Measurements from ENCODE around the gene RAB9B. TPM values are rescaled to one million over a fixed set of nuclear protein-coding genes. Genes with fewer than 3 reads are reported as not detected.

RAB9B gene
- total RNA-seq, 1 donor from 2014 or later = 4.5 TPM

GRCh38 chrX:103791826-103792485 is 40.1 kb downstream of the RAB9B start:
- DNase-seq = no peak
- H3K4me1 Mint-ChIP-seq (ENCODE audit: low read depth, unreplicated experiment) = peaks cover 7% of the 10 kb centered on the region
- H3K27me3 Mint-ChIP-seq (ENCODE audit: unreplicated experiment) = no peaks in the 10 kb centered on the region
- H3K9me3 Mint-ChIP-seq (ENCODE audit: unreplicated experiment) = no peaks in the 10 kb centered on the region
- no peaks in the 10 kb centered on the region for H3K36me3 Mint-ChIP-seq (ENCODE audit: unreplicated experiment)
- no peak overlapping the region for H3K27ac Mint-ChIP-seq (ENCODE audit: unreplicated experiment)
- TF ChIP-seq, protein P1, sequence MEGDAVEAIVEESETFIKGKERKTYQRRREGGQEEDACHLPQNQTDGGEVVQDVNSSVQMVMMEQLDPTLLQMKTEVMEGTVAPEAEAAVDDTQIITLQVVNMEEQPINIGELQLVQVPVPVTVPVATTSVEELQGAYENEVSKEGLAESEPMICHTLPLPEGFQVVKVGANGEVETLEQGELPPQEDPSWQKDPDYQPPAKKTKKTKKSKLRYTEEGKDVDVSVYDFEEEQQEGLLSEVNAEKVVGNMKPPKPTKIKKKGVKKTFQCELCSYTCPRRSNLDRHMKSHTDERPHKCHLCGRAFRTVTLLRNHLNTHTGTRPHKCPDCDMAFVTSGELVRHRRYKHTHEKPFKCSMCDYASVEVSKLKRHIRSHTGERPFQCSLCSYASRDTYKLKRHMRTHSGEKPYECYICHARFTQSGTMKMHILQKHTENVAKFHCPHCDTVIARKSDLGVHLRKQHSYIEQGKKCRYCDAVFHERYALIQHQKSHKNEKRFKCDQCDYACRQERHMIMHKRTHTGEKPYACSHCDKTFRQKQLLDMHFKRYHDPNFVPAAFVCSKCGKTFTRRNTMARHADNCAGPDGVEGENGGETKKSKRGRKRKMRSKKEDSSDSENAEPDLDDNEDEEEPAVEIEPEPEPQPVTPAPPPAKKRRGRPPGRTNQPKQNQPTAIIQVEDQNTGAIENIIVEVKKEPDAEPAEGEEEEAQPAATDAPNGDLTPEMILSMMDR (IDR thresholded peaks at IDR 0.05; ENCODE audit: partially characterized antibody, unreplicated experiment) = no peak
- H3K4me3 Mint-ChIP-seq (ENCODE audit: unreplicated experiment) = no peak overlapping the region

- Mint-ChIP-seq H3K4me3 (ENCODE audit: unreplicated experiment) (no peak overlapping the region), H3K9me3 (ENCODE audit: unreplicated experiment) (no peaks in the 10 kb centered on the region), H3K27me3 (ENCODE audit: unreplicated experiment) (no peaks in the 10 kb centered on the region), H3K4me1 (ENCODE audit: low read depth, unreplicated experiment) (peaks cover 7% of the 10 kb centered on the region), H3K36me3 (ENCODE audit: unreplicated experiment) (no peaks in the 10 kb centered on the region), H3K27ac (ENCODE audit: unreplicated experiment) (peak overlapping the region; percentile 57)
- TF ChIP-seq, protein P1 (IDR thresholded peaks at IDR 0.05; ENCODE audit: partially characterized antibody, unreplicated experiment) = no peak
- DNase-seq = no peak
These were observed 40.8 kb downstream of the RAB9B start for GRCh38 chrX:103791228-103791627.

DNA sequence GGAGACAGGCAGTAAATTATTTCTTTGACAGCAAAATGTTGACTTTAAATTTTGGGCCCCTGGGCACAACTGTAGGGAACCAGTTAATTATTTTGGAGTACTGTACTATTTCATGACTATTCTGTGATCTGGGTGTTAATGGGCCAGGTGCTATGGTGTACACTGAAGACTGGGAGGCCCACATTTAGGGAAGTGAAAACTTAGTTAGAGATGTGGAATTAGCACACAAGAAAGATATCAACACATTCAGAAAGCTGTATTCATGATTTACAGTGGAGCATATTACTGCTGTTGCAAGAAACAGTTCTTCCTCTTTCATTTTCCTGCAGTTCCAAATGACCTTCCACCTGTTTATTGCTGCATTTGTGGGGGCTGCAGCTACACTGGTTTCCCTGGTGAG is 43.1 kb downstream of the RAB9B start:
- no peak for DNase-seq
- no peak overlapping the region for H3K4me3 Mint-ChIP-seq (ENCODE audit: unreplicated experiment)
- no peak overlapping the region for H3K27ac Mint-ChIP-seq (ENCODE audit: unreplicated experiment)
- TF ChIP-seq, protein P1 (IDR thresholded peaks at IDR 0.05; ENCODE audit: partially characterized antibody, unreplicated experiment) = no peak
- no peaks in the 10 kb centered on the region for H3K36me3 Mint-ChIP-seq (ENCODE audit: unreplicated experiment)
- no peaks in the 10 kb centered on the region for H3K9me3 Mint-ChIP-seq (ENCODE audit: unreplicated experiment)
- no peaks in the 10 kb centered on the region for H3K27me3 Mint-ChIP-seq (ENCODE audit: unreplicated experiment)
- peaks cover 7% of the 10 kb centered on the region for H3K4me1 Mint-ChIP-seq (ENCODE audit: low read depth, unreplicated experiment)

DNA sequence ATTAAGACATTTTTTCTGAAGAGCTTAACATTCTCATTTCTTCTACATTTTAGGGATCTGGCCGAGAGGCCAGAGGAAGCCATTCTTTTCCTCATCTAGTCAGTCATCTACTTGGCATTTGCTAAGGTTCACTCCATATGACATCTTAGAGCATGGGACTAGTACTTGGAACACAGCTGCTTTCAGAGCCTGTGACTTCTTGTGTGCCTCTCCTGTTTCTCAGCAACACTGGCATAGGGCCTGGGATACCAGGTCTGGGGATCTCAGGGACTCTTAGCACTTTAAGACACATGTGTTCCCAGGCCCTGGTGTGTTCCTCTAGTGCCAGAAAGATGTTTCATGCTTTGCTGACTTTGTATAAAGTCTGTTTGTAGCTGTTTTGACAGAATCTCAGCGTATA is 48.1 kb downstream of the RAB9B start:
- H3K4me3 Mint-ChIP-seq (ENCODE audit: unreplicated experiment) = no peak overlapping the region
- TF ChIP-seq, protein P1 (IDR thresholded peaks at IDR 0.05; ENCODE audit: partially characterized antibody, unreplicated experiment) = no peak
- H3K27me3 Mint-ChIP-seq (ENCODE audit: unreplicated experiment) = peaks cover 2% of the 10 kb centered on the region
- no peaks in the 10 kb centered on the region for H3K9me3 Mint-ChIP-seq (ENCODE audit: unreplicated experiment)
- no peak for DNase-seq
- H3K36me3 Mint-ChIP-seq (ENCODE audit: unreplicated experiment) = no peaks in the 10 kb centered on the region
- no peak overlapping the region for H3K27ac Mint-ChIP-seq (ENCODE audit: unreplicated experiment)
- peaks cover 3% of the 10 kb centered on the region for H3K4me1 Mint-ChIP-seq (ENCODE audit: low read depth, unreplicated experiment)

DNA sequence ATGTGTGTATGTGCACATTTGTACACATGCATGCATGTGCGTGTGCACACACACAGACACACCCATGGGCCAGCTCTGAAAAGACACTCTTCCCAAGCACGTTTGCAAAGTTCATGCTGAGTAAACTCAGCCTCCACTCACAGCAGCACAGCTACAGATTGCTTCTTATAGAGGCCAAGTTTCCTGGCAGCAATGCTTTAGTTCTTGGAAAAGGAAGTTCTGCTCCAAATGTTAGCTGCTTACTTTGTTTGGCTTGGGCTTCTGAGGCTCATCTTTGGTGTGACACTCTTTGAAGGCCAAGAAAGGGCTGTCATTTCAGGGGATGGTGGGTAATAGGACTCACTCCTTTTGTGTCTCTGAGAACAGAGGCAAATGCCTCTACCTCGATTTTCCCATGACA is 48.9 kb downstream of the RAB9B start:
- TF ChIP-seq, protein P1 (IDR thresholded peaks at IDR 0.05; ENCODE audit: partially characterized antibody, unreplicated experiment) = no peak
- Mint-ChIP-seq H3K27me3 (ENCODE audit: unreplicated experiment) (peaks cover 2% of the 10 kb centered on the region), H3K4me3 (ENCODE audit: unreplicated experiment) (no peak overlapping the region), H3K27ac (ENCODE audit: unreplicated experiment) (no peak overlapping the region), H3K9me3 (ENCODE audit: unreplicated experiment) (no peaks in the 10 kb centered on the region), H3K36me3 (ENCODE audit: unreplicated experiment) (no peaks in the 10 kb centered on the region), H3K4me1 (ENCODE audit: low read depth, unreplicated experiment) (peaks cover 3% of the 10 kb centered on the region)
- DNase-seq = no peak

Measured in glutamatergic neuron (in vitro differentiated cells).